Measurements from ENCODE around the gene SRSF9. TPM values are rescaled to one million over a fixed set of nuclear protein-coding genes. Genes with fewer than 3 reads are reported as not detected.

Gene SRSF9
- total and polyA plus RNA-seq, 3 donors from 2014 or later = 199 to 238 (median 202) TPM

GRCh38 chr12:120468821-120469449 lies 613 bp downstream of the SRSF9 start:
- Histone ChIP-seq H3K27ac (peak overlapping the region; percentile 94 to 95), H3K27me3 (no peaks in the 10 kb centered on the region), H3K4me1 (peaks cover 32% of the 10 kb centered on the region), H3K36me3 (ENCODE audit: low read depth, missing control alignments) (no peaks in the 10 kb centered on the region), H3K4me3 (peak overlapping the region; percentile 97 to 98), H3K9me3 (no peaks in the 10 kb centered on the region)
- DNase-seq = peak; percentile 59
- 0 to 1% methylated on average over 34 to 49 of the region's 57 CpGs for WGBS, 2 donors
- TF ChIP-seq CTCF (IDR thresholded peaks at IDR 0.05) (no peak), POLR2A (IDR thresholded peaks at IDR 0.05) (no peak)
- intact Hi-C loops (cut with DNase I; ENCODE audit: low total_unique reads) = no loop called here

GRCh38 chr12:120468325-120468820 lies 1.2 kb downstream of the SRSF9 start:
- Histone ChIP-seq H3K27me3 (no peaks in the 10 kb centered on the region), H3K4me1 (peaks cover 32% of the 10 kb centered on the region), H3K9me3 (no peaks in the 10 kb centered on the region), H3K4me3 (peak overlapping the region; percentile 97 to 98), H3K27ac (peak overlapping the region; percentile 94 to 95), H3K36me3 (ENCODE audit: low read depth, missing control alignments) (no peaks in the 10 kb centered on the region)
- TF ChIP-seq CTCF (IDR thresholded peaks at IDR 0.05) = no peak
- no peak for TF ChIP-seq POLR2A (IDR thresholded peaks at IDR 0.05)
- 1% methylated on average over 12 to 23 of the region's 23 CpGs for WGBS, 2 donors
- intact Hi-C loops (cut with DNase I; ENCODE audit: low total_unique reads) = no loop called here
- peak; percentile 48 for DNase-seq

- TF ChIP-seq CTCF (IDR thresholded peaks at IDR 0.05) (no peak), POLR2A (IDR thresholded peaks at IDR 0.05) (no peak)
- Histone ChIP-seq H3K9me3 (no peaks in the 10 kb centered on the region), H3K4me1 (peaks cover 32% of the 10 kb centered on the region), H3K36me3 (ENCODE audit: low read depth, missing control alignments) (no peaks in the 10 kb centered on the region), H3K4me3 (no peak overlapping the region), H3K27ac (peak overlapping the region in 1 of 2 donors; percentile 57), H3K27me3 (no peaks in the 10 kb centered on the region)
- no peak for DNase-seq
- intact Hi-C loops (cut with DNase I; ENCODE audit: low total_unique reads) = no loop called here
- WGBS, 2 donors = 44 to 54% methylated on average over 6 of the region's 6 CpGs
These were observed 2.1 kb downstream of the SRSF9 start for GRCh38 chr12:120467439-120467838.

- TF ChIP-seq POLR2A (IDR thresholded peaks at IDR 0.05) (no peak), CTCF (IDR thresholded peaks at IDR 0.05) (peak; percentile 30 to 51 (median 46))
- intact Hi-C loops (cut with DNase I; ENCODE audit: low total_unique reads) = no loop called here
- peaks cover 32% of the 10 kb centered on the region for H3K4me1 ChIP-seq
- DNase-seq = peak; percentile 78
- H3K9me3 ChIP-seq = no peaks in the 10 kb centered on the region
- peak overlapping the region; percentile 7 to 57 for H3K27ac ChIP-seq
- 27 to 28% methylated on average over 8 of the region's 8 CpGs for WGBS, 2 donors
- no peak overlapping the region for H3K4me3 ChIP-seq
- H3K36me3 ChIP-seq (ENCODE audit: low read depth, missing control alignments) = no peaks in the 10 kb centered on the region
- no peaks in the 10 kb centered on the region for H3K27me3 ChIP-seq
These were observed 2.8 kb downstream of the SRSF9 start for GRCh38 chr12:120466560-120467315.
